ENCODE measurements around the gene AKAP8L. TPM values are rescaled to one million over a fixed set of nuclear protein-coding genes. Genes with fewer than 3 reads are reported as not detected.

Gene AKAP8L
- total RNA-seq, 1 experiment from 2014 or later: 132 TPM

DNA sequence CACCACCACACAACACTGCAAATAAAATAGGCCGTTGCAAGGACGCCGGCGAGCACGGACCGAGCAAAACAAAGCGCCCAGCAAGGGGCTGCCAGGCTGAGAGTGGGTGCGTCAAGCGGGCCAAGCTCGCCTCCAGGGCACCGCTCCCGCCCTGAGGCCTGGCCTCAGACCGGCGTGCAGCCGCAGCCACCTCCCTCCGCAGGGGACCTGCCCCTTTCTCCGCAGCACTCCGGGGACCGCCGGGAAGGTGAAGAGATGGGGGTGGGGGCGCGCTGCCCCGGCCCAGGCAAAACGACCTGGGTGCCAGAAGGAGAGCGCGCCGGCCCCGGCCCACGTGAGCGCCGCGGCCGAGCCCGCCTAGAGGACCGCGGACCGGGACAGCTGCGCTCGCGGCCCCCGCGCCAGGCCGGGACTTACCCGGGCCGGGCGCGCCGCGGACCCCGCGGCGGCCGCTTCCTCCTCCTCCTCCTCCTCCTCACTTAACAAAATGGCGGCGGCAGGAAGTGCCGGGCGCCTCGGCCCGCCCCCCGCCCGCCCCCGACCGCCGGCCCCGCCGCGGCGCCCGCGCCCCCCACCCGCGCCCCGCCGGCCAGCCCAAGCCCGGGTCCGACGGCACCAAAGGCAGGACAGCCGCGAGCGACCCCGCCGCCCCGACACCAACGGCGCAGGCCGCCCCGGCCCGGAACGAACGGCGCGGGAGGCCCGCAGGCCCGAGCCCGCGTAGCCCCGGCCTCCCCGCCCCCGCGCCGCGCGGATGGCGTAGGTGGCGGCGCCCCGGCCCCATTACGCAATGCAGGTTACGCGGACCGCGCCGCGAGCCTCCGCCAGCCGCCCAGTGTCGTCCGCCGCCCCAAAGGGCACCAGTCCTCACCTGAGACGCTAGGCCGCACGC, 87.1 kb downstream of the AKAP8L start:
- peak; percentile 60 for DNase-seq (ENCODE audit: low spot score)
- POLR2A ChIA-PET (ENCODE audit: low non-redundant PET): no interaction called here
- BruUV-seq (replicated peaks): no TSS peak
- TF ChIP-seq EZH2 (IDR thresholded peaks at IDR 0.05; ENCODE audit: borderline replicate concordance, low read depth, low read length, poor library complexity, severe bottlenecking): no peak
- TF ChIP-seq, protein P1, sequence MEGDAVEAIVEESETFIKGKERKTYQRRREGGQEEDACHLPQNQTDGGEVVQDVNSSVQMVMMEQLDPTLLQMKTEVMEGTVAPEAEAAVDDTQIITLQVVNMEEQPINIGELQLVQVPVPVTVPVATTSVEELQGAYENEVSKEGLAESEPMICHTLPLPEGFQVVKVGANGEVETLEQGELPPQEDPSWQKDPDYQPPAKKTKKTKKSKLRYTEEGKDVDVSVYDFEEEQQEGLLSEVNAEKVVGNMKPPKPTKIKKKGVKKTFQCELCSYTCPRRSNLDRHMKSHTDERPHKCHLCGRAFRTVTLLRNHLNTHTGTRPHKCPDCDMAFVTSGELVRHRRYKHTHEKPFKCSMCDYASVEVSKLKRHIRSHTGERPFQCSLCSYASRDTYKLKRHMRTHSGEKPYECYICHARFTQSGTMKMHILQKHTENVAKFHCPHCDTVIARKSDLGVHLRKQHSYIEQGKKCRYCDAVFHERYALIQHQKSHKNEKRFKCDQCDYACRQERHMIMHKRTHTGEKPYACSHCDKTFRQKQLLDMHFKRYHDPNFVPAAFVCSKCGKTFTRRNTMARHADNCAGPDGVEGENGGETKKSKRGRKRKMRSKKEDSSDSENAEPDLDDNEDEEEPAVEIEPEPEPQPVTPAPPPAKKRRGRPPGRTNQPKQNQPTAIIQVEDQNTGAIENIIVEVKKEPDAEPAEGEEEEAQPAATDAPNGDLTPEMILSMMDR (conservative IDR thresholded peaks at IDR 0.05; ENCODE audit: low read depth, low read length): no peak
- Histone ChIP-seq H3K36me3 (ENCODE audit: insufficient read depth, low read length, poor library complexity, severe bottlenecking) (no peaks in the 10 kb centered on the region), H3K27ac (ENCODE audit: low read depth, low read length, poor library complexity, severe bottlenecking) (peak overlapping the region; percentile 89), H3K9me3 (ENCODE audit: low read depth, low read length, poor library complexity, severe bottlenecking) (no peaks in the 10 kb centered on the region), H3K27me3 (replicated peaks; ENCODE audit: insufficient read depth, low read depth, low read length, poor library complexity) (no peaks in the 10 kb centered on the region), H3K4me3 (ENCODE audit: low read depth, low read length, poor library complexity, severe bottlenecking) (peak overlapping the region; percentile 99), H3K4me1 (ENCODE audit: insufficient read depth, low read length, poor library complexity, severe bottlenecking) (peaks cover 22% of the 10 kb centered on the region)
- intact Hi-C loops (cut with micrococcal nuclease; ENCODE audit: unreplicated experiment): no loop called here
- CTCF ChIA-PET: interaction anchor here (0.7 kb wide), 1 partner anchor 66 kb away, joined by 3 read pairs; no protein-coding TSS in a partner anchor

DNA sequence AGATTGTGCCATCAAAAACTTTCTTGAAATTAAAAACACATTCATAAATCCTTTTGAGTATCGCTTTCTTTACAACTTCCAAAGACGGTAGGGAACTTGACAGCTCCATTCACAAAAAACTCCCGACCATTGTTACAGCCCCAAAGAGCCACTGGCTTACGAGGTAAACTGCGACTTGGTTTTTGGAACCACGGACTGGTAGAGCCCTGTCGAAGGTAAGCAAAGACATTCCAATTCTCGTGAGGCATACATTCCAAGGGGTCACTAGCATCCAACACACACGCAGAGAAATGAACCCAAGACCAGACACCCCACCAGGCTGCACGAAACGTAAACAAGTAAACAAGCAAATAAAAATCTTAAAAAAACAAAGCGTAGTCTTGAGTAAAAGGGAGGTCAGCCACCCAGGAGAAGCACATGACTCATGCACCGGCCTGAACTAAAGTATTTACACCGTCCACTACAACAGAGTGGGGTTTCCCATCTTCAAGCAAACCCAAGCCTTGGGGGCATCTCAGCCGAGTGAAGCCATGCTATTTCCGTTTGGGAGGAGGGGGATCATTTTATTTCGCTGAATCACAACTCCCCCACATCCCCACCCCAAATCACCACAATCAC, 87.9 kb downstream of the AKAP8L start:
- TF ChIP-seq, protein P1 (conservative IDR thresholded peaks at IDR 0.05; ENCODE audit: low read depth, low read length): no peak
- peak overlapping the region; percentile 99 for H3K4me3 ChIP-seq (ENCODE audit: low read depth, low read length, poor library complexity, severe bottlenecking)
- ChIA-PET CTCF (interaction anchor here (0.7 kb wide), 1 partner anchor 65 kb away, joined by 3 read pairs; no protein-coding TSS in a partner anchor), POLR2A (ENCODE audit: low non-redundant PET) (no interaction called here)
- H3K27ac ChIP-seq (ENCODE audit: low read depth, low read length, poor library complexity, severe bottlenecking): peak overlapping the region; percentile 89
- DNase-seq (ENCODE audit: low spot score): no peak
- H3K9me3 ChIP-seq (ENCODE audit: low read depth, low read length, poor library complexity, severe bottlenecking): no peaks in the 10 kb centered on the region
- H3K4me1 ChIP-seq (ENCODE audit: insufficient read depth, low read length, poor library complexity, severe bottlenecking): peaks cover 26% of the 10 kb centered on the region
- BruUV-seq (replicated peaks): TSS peak; percentile 30
- intact Hi-C loops (cut with micrococcal nuclease; ENCODE audit: unreplicated experiment): no loop called here
- H3K27me3 ChIP-seq (replicated peaks; ENCODE audit: insufficient read depth, low read depth, low read length, poor library complexity): no peaks in the 10 kb centered on the region
- H3K36me3 ChIP-seq (ENCODE audit: insufficient read depth, low read length, poor library complexity, severe bottlenecking): no peaks in the 10 kb centered on the region

Small RNA genes lying within 50 kb of the gene (microRNA-seq; reads per million reads assigned to microRNA genes)
- not detected for gene MIR1470

Other genes with a start within 250 kb of the AKAP8L start
- 19.7 and 41.9 TPM in 2 replicates for gene NOTCH3, start 218.0 kb downstream of the AKAP8L start, total RNA-seq (2021)
- gene EPHX3, start 186.5 kb downstream of the AKAP8L start, total RNA-seq (2021): 0.73 and 1.2 TPM in 2 replicates
- 174 and 178 TPM in 2 replicates for gene BRD4, start 86.4 kb downstream of the AKAP8L start, total RNA-seq (2021)
- 46.8 and 48.4 TPM in 2 replicates for gene AKAP8, start 39.2 kb downstream of the AKAP8L start, total RNA-seq (2021)
- 72.3 and 73.7 TPM in 2 replicates for gene WIZ, start 31.0 kb upstream of the AKAP8L start, total RNA-seq (2021)
- 1.1 TPM in 2 replicates for gene RASAL3, start 45.6 kb upstream of the AKAP8L start, total RNA-seq (2021)
- gene PGLYRP2, start 60.5 kb upstream of the AKAP8L start, total RNA-seq (2021): 3.5 and 4.7 TPM in 2 replicates
- 78.3 and 79.7 TPM in 2 replicates for gene CYP4F22, start 89.5 kb upstream of the AKAP8L start, total RNA-seq (2021)
- not detected in 2 replicates for gene CYP4F8, start 196.2 kb upstream of the AKAP8L start, total RNA-seq (2021)
- gene CYP4F3, start 221.9 kb upstream of the AKAP8L start, total RNA-seq (2021): not detected in 2 replicates